Heart right ventricle (tissue), 16 donors: ENCODE measurements around the gene HRH4. TPM values are rescaled to one million over a fixed set of nuclear protein-coding genes. Genes with fewer than 3 reads are reported as not detected.

ENCODE experiments used
- ATAC-seq, 8 donors: fragments of 200-7000 bp; cut with Tn5 transposase; one replicate each; pipeline ENCODE4 v1.9.1; 2020; ENCODE audit warnings: mild to moderate bottlenecking in 8 of 8, moderate library complexity in 8 of 8, moderate number of reproducible peaks in 1 of 8
- DNase-seq, 2 donors: peaks; one replicate each; pipeline ENCODE4 v3.0.0-alpha.2; 2020
- H3K27ac ChIP-seq, 10 donors: fragments of 200-600 bp; sonication (generic) in 2 of 10; one replicate each; pipeline versions ENCODE4 v1.5.0 to v1.8.0; 2020 to 2022; ENCODE audit warnings: mild to moderate bottlenecking in 3 of 10
- H3K27me3 ChIP-seq, 7 donors: fragments of 200-600 bp; one replicate each; pipeline ENCODE4 v1.8.0; 2021 to 2022; ENCODE audit warnings: mild to moderate bottlenecking in 2 of 7
- H3K36me3 ChIP-seq, 9 donors: fragments of 200-600 bp; sonication (generic) in 1 of 9; one replicate each; pipeline versions ENCODE4 v1.5.0 to v1.8.0; 2020 to 2022; ENCODE audit warnings: mild to moderate bottlenecking in 2 of 9
- H3K4me1 ChIP-seq, 9 donors: fragments of 200-600 bp; sonication (generic) in 1 of 9; one replicate each; pipeline versions ENCODE4 v1.5.0 to v1.8.0; 2020 to 2022; ENCODE audit warnings: mild to moderate bottlenecking in 4 of 9
- H3K4me3 ChIP-seq, 10 donors: fragments of 200-600 bp; sonication (generic) in 2 of 10; one replicate each; pipeline versions ENCODE4 v1.5.0 to v1.8.0; 2020 to 2022; ENCODE audit warnings: mild to moderate bottlenecking in 7 of 10, moderate library complexity in 2 of 10
- H3K9me3 ChIP-seq, 11 donors: fragments of 200-600 bp in 10 of 11; sonication (generic) in 2 of 11; one replicate each; pipeline versions ENCODE4 v1.5.0 to v1.8.0; 2013 to 2022; ENCODE audit warnings: mild to moderate bottlenecking in 2 of 11, control low read depth in 1 of 11, moderate library complexity in 1 of 11
- CTCF ChIP-seq, 9 donors: fragments of 200-600 bp; sonication (generic) in 2 of 9; IDR thresholded peaks; one replicate each; pipeline versions ENCODE4 v1.5.0 to v1.8.0; 2021 to 2022; ENCODE audit warnings: antibody characterized with exemption in 9 of 9, mild to moderate bottlenecking in 5 of 9, moderate library complexity in 1 of 9
- WGBS, 2 donors: extraction: QIAGEN DNeasy Blood & Tissue Kit; methylation state at CpG; one replicate each; pipeline ENCODE4 v1.1.7; 2013; ENCODE audit warnings: inconsistent platforms in 1 of 2; 5-methylcytosine and 5-hydroxymethylcytosine counted together
- intact Hi-C, 10 donors: fragments of 100-400 bp; cut with DNase I; formaldehyde crosslinking; loops; one replicate each; pipeline versions ENCODE4 v1.11.1 to v1.14.2; 2022
- polyA plus RNA-seq, 2 donors: library from polyadenylated mRNA; stranded (reverse); fragments of 200-250 nt; gene quantifications; one replicate each; pipeline ENCODE4 v1.2.3, GENCODE V29; 2013
- total RNA-seq, 10 donors: library from RNA; stranded (reverse); fragmentation: NEBNext Ultra II Directional in 3 of 10; extraction: Animal tissue kit (Norgen Biotek cat#: 25700) in 3 of 10; gene quantifications; one replicate each; pipeline versions ENCODE4 v1.2.1 to v1.2.4, GENCODE V29; 2021 to 2023
- donor health status: Arrhythmogenic right ventricular cardiomyopathy.
- donor health status: ischemic (EF 13 %, LVEDD 7.1; RV severe dilation, severe dysfunction).
- donor health status: healthy with polysubstance abuse.
- donor health status: DM: no; HTN: yes; CAD: no.
- donor health status: DM: no; HTN: no; CAD: no.
- donor health status: ischemic (EF 25% LVEDD 6.9; RV normal size, moderate dysfunction).
- donor health status: ischemic (EF 25% LVEDD 5.7; RV mildly dilated, moderate dysfunction).
- donor health status: healthy.
- donor health status: DM: yes; HTN: yes; CAD: no.
- donor health status: Ischemic cardiomyopathy.
- donor health status: ischemic (EF 35%, LVEDD 5.7; RV mildly dilated, moderate dysfunction).
- donor health status: nonischemic (EF 11% LVEDD 7.7; RV severe dilation, severe dysfunction).
- donor health status: DM: yes; HTN: yes; CAD: no.
- donor health status: PGD.
- donor health status: ischemic (EF 29% LVEDD 5.4; RV normal size, mild dysfunction).
- donor health status: nonischemic (EF 23%, LVEDD 6.1; RV moderate dilation, normal function).

Gene HRH4
- total and polyA plus RNA-seq, 12 donors = under 0.01 to 0.28 (median 0.15) TPM; not detected in 9

GRCh38 chr18:24488824-24489493 is 28.5 kb downstream of the HRH4 start:
- Histone ChIP-seq H3K9me3 (peaks cover 0 to 3% (median 0%) of the 10 kb centered on the region in 11 donors), H3K27me3 (no peaks in the 10 kb centered on the region), H3K4me1 (peaks cover 0 to 8% (median 0%) of the 10 kb centered on the region in 9 donors), H3K27ac (no peak overlapping the region), H3K36me3 (no peaks in the 10 kb centered on the region), H3K4me3 (no peak overlapping the region)
- peak; percentile 62 to 89 (median 82) for TF ChIP-seq CTCF (IDR thresholded peaks at IDR 0.05)
- peak in 3 of 8 donors; percentile 42 to 65 (median 53) for ATAC-seq
- intact Hi-C loops = loop anchor here (1.0 to 10.0 kb wide), 13 partner anchors 64 to 314 kb away; partner anchors contain the start of gene IMPACT (in 1 of the 10)
- no peak for DNase-seq
- WGBS, 2 donors = 45 to 49% methylated on average over 7 of the region's 7 CpGs

DNA sequence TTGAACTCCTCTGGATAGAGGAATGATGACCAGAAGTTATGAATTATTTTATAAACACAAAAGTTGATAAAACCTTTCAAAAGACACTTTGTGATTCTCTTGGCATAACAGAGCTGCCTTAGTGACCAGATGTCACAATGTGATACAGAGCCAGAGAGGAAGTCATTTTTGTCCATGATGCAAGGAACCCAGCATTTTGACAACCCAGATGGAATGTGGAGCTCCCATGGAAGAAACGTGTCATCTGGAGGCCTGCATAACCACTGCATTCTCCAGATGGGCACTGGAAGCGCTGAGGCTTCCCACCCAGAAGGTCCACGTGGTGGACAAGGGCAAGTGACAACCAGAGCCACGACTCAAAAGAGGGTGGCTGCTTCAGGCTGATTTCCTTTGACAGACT is 30.1 kb downstream of the HRH4 start:
- 33 to 37% methylated on average over 4 of the region's 4 CpGs for WGBS, 2 donors
- intact Hi-C loops = no loop called here
- no peak for ATAC-seq
- no peak overlapping the region for H3K27ac ChIP-seq
- DNase-seq = no peak
- H3K36me3 ChIP-seq = no peaks in the 10 kb centered on the region
- TF ChIP-seq CTCF (IDR thresholded peaks at IDR 0.05) = no peak
- no peaks in the 10 kb centered on the region for H3K27me3 ChIP-seq
- peaks cover 0 to 8% (median 0%) of the 10 kb centered on the region in 9 donors for H3K4me1 ChIP-seq
- no peak overlapping the region for H3K4me3 ChIP-seq
- peaks cover 0 to 3% (median 0%) of the 10 kb centered on the region in 11 donors for H3K9me3 ChIP-seq

- Histone ChIP-seq H3K4me1 (peaks cover 0 to 8% (median 0%) of the 10 kb centered on the region in 9 donors), H3K36me3 (no peaks in the 10 kb centered on the region), H3K9me3 (peaks cover 0 to 3% (median 0%) of the 10 kb centered on the region in 11 donors), H3K27ac (no peak overlapping the region), H3K4me3 (no peak overlapping the region), H3K27me3 (no peaks in the 10 kb centered on the region)
- ATAC-seq (no peak), DNase-seq (no peak)
- TF ChIP-seq CTCF (IDR thresholded peaks at IDR 0.05) = no peak
- 74% methylated on average over 21 of the region's 21 CpGs for WGBS, 2 donors
- intact Hi-C loops = no loop called here
These were observed 31.7 kb downstream of the HRH4 start for GRCh38 chr18:24491927-24492834.

DNA sequence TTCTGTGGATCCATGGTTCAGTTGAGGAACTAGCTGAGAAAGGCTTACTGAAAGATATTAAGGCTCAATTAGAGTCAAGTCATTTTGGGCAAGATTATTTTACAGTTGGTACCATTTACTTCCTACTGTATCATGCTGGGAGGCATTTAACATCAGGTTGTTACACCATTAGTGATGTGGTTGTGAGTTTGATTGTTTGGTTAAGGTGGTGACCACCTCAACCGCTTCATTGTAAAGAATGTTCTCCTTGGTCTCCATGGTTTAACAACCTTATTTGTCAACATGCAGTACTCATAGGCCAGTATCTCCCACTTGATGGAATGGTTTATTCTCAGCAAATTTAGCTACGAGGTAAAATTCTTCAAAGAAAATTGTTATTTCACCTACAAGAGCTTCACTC is 34.1 kb downstream of the HRH4 start:
- no peak for TF ChIP-seq CTCF (IDR thresholded peaks at IDR 0.05)
- WGBS, 2 donors = 91 to 95% methylated on average over 2 of the region's 2 CpGs
- ATAC-seq = no peak
- intact Hi-C loops = no loop called here
- Histone ChIP-seq H3K4me1 (peaks cover 0 to 4% (median 0%) of the 10 kb centered on the region in 9 donors), H3K27ac (no peak overlapping the region), H3K4me3 (no peak overlapping the region), H3K36me3 (no peaks in the 10 kb centered on the region), H3K27me3 (no peaks in the 10 kb centered on the region), H3K9me3 (peaks cover 0 to 3% (median 0%) of the 10 kb centered on the region in 11 donors)
- no peak for DNase-seq
